Kidney epithelial cell (primary cell): Measurements from ENCODE around the gene PHACTR3. TPM values are rescaled to one million over a fixed set of nuclear protein-coding genes. Genes with fewer than 3 reads are reported as not detected.

Experiments used
- DNase-seq: peaks from one replicate; pipeline ENCODE4 v3.0.0-alpha.2; 2010; ENCODE audit warnings: low read depth
- H3K27me3 ChIP-seq: 2 replicates; pipeline ENCODE4 v1.6.0; 2011; ENCODE audit warnings: low read length; ENCODE audit not compliant: control insufficient read depth, insufficient read depth
- H3K36me3 ChIP-seq: 2 replicates; pipeline ENCODE4 v1.5.1; 2011; ENCODE audit warnings: low read length; ENCODE audit not compliant: control insufficient read depth, insufficient read depth
- H3K4me3 ChIP-seq: 2 replicates; pipeline ENCODE4 v1.5.1; 2011; ENCODE audit warnings: low read depth, mild to moderate bottlenecking, control low read depth, low read length
- CTCF ChIP-seq: IDR thresholded peaks from 2 replicates; pipeline ENCODE4 v1.5.1; 2011; ENCODE audit warnings: mild to moderate bottlenecking, moderate library complexity, low read length, control low read depth, inconsistent platforms; ENCODE audit not compliant: insufficient read depth, poor library complexity, severe bottlenecking
- total RNA-seq: library from RNA; depleted of rRNA; stranded (reverse); fragments of >200 nt; gene quantifications from 2 replicates; pipeline ENCODE4 v1.2.3, GENCODE V29; 2015

The PHACTR3 gene
- total RNA-seq, 1 donor from 2014 or later, result not detected

GRCh38 chr20:59667981-59668515 is 63.7 kb downstream of the PHACTR3 start:
- DNase-seq, result no peak
- no peak for TF ChIP-seq CTCF
- Histone ChIP-seq H3K27me3 (no peaks in the 10 kb centered on the region), H3K36me3 (no peaks in the 10 kb centered on the region), H3K4me3 (no peak overlapping the region)

GRCh38 chr20:59668926-59669850 is 64.8 kb downstream of the PHACTR3 start:
- no peak for DNase-seq
- Histone ChIP-seq H3K27me3 (no peaks in the 10 kb centered on the region), H3K4me3 (no peak overlapping the region), H3K36me3 (no peaks in the 10 kb centered on the region)
- TF ChIP-seq CTCF, result no peak

DNA sequence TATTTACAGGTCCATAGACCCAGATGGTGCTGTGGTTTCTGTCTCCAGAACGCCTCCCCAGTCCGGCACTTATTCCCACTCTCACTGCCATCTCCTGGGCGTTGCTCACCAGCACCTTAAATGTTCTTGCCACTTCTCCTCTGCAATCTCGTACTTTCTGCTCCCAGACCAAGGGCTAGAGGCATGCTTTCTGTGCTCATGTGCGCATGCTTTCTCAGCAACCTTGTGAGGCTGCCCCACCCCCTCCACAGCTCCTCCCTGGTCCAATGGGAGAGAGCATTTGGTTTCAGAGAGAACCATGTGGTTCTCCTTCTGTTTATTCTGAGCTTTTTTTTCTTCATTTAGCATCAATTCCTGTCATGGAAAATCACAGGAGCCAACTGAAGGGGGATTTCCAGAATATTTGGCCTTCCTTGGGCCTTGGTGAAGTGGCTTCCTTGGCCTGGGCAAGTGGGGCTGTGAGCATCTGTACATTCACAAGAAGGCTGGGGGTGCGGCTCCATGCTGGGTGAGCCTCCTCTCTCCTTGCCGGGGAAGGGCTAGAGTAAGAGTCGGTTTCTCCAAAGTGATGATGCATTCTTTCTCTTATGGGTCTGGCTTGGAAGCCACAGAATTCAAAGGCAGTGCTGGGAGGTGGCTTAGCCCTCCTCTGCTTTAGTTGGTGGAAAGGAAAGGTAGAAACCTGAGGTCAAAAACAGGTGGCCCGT is 66.6 kb downstream of the PHACTR3 start:
- no peak for DNase-seq
- no peaks in the 10 kb centered on the region for H3K36me3 ChIP-seq
- no peak overlapping the region for H3K4me3 ChIP-seq
- TF ChIP-seq CTCF, result no peak
- no peaks in the 10 kb centered on the region for H3K27me3 ChIP-seq

DNA sequence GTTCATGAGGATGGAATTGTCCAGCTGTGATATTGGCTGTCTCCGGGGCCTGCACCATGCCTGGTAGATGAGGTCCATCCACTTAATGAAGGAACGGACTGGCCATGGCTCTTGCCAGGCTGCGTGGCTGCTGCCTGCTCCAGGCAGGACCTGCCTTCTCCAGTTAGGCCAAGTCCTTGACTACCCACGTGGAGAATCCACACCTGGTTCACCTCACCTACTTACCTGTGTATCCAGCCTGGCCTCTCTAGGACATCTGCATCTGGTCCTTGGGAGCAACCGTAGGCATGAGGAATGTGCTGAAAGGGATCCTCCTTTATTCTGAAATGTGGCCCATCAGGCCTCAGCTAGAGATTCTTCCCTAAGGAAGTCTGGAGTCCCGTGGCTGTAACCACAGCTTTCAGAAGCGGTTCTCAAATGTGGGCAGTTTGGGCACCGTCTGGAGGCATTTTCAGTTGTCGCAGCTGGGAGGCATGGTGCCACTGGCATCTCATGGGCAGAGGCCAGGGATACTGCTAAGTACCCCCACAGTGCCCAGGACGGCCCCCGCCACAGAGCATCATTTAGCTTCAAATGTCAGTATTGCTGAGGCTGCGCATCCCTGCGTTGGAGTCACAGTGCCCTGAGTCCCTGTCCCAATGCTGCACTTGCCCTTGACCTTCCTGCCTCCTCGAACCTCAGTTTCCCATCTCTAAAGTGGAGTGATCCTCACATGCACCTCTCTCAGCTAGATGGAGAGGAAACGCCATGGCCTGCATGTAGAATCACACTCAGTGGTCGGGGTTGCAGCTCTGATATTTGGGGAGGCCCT is 67.5 kb downstream of the PHACTR3 start:
- DNase-seq, result no peak
- no peak for TF ChIP-seq CTCF
- Histone ChIP-seq H3K36me3 (no peaks in the 10 kb centered on the region), H3K4me3 (no peak overlapping the region), H3K27me3 (no peaks in the 10 kb centered on the region)

DNA sequence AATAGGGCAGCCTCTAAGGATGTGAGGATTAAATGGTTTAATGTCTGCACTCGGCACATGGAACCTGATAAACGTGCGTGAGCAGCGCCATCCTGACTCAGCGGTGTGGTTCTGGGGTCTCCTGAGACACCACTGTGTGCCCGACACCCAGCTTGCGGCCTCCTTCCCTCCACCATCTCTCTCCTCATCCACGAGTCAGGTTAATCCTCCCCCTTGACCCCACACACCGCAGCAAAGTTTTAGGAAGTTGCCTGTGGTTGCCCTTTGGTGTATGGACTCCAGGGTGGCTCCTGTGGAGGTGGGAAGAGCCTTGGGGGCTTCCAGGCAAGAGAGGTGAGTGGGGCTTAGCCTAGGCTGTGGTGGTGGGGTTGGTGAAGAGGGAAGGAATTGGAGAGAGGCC is 68.2 kb downstream of the PHACTR3 start:
- DNase-seq, result no peak
- Histone ChIP-seq H3K4me3 (no peak overlapping the region), H3K27me3 (no peaks in the 10 kb centered on the region), H3K36me3 (no peaks in the 10 kb centered on the region)
- TF ChIP-seq CTCF, result no peak
